ENCODE measurements around the gene STAC.

DNA sequence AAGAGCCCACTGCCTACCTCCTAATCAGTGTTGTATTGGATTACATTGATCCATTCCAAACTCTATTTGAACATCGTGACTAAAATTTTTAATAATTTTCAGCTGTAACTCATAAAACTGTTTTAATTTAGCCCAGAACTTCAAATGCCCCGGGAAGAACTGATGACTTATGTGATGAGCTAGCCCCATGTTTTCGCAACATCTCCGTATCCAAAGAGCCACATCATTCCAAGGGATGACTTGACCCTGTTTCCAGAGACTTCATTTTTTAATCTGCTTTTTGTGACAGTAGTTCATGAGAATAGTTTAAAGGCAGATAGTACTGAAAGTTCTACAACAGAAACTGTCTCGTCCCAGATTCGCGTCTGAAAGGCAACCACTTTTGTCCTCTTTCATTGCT lies 97.4 kb downstream of the STAC start:
- TF ChIP-seq EZH2 (IDR thresholded peaks at IDR 0.05) (no peak), POLR2AphosphoS5 (IDR thresholded peaks at IDR 0.05; ENCODE audit: borderline replicate concordance, low read depth, low read length) (no peak)

Measured in SK-N-MC (cell line).